Lower leg skin (tissue), 4 donors: ENCODE results near the gene CD36. TPM values are rescaled to one million over a fixed set of nuclear protein-coding genes. Genes with fewer than 3 reads are reported as not detected.

Source experiments
- DNase-seq, 2 donors: peaks; one replicate each; pipeline ENCODE4 v3.0.0-alpha.2; 2019; ENCODE audit warnings: low spot score in 2 of 2
- H3K4me3 ChIP-seq: fragments of 200-600 bp; sonication (generic); 2 replicates; pipeline ENCODE4 v1.5.1; 2017; ENCODE audit warnings: mild to moderate bottlenecking, low read depth; ENCODE audit not compliant: poor library complexity, severe bottlenecking
- POLR2A ChIP-seq, 2 donors: fragments of 450-650 bp; IDR thresholded peaks; one replicate each; pipeline ENCODE4 v1.6.1; 2016 to 2017; ENCODE audit warnings: antibody characterized with exemption in 2 of 2, mild to moderate bottlenecking in 1 of 2, moderate library complexity in 1 of 2
- WGBS, 2 donors: methylation state at CpG; one replicate each; pipeline ENCODE4 v1.1.5; 2018; 5-methylcytosine and 5-hydroxymethylcytosine counted together
- intact Hi-C: fragments of 100-400 bp; cut with DNase I; formaldehyde crosslinking; loops from one replicate; pipeline ENCODE4 v1.15.0; 2023; ENCODE audit warnings: low total_unique reads
- total RNA-seq, 4 donors: library from RNA; depleted of rRNA; stranded (reverse); fragments of >200 nt; gene quantifications; one replicate each; pipeline ENCODE4 v1.1.0, GENCODE V29; 2016
- TF ChIP-seq, protein P1 (sequence below), 3 donors: fragments of 450-650 bp; IDR thresholded peaks; one replicate each; pipeline ENCODE4 v1.5.1; 2016; ENCODE audit warnings: antibody characterized with exemption in 3 of 3, mild to moderate bottlenecking in 3 of 3, moderate library complexity in 2 of 3

The CD36 gene
- total RNA-seq, 4 donors from 2014 or later, result 31.3 to 140 (median 78.2) TPM

DNA sequence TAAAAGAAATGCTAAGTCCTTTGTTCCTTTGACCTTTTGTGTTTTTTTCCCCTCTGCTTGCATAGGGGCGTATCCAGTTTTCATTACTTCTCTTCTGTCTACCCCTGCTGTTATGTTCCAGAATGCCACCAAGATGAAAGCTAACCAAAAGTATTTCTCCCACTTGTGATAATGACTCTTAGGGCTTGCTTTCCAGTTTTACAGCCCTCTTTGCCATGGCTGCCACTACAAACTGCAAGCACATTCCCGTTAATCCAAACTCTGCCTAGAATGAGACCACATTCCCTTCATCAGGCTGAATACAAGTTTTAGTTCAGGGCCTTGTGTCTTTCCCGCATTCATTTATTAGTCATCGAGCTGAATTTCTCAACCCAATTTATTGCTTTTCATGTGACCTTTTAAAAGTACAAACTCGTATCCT, 23.6 kb upstream of the CD36 start:
- intact Hi-C loops, result no loop called here
- TF ChIP-seq, protein P1, sequence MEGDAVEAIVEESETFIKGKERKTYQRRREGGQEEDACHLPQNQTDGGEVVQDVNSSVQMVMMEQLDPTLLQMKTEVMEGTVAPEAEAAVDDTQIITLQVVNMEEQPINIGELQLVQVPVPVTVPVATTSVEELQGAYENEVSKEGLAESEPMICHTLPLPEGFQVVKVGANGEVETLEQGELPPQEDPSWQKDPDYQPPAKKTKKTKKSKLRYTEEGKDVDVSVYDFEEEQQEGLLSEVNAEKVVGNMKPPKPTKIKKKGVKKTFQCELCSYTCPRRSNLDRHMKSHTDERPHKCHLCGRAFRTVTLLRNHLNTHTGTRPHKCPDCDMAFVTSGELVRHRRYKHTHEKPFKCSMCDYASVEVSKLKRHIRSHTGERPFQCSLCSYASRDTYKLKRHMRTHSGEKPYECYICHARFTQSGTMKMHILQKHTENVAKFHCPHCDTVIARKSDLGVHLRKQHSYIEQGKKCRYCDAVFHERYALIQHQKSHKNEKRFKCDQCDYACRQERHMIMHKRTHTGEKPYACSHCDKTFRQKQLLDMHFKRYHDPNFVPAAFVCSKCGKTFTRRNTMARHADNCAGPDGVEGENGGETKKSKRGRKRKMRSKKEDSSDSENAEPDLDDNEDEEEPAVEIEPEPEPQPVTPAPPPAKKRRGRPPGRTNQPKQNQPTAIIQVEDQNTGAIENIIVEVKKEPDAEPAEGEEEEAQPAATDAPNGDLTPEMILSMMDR (IDR thresholded peaks at IDR 0.05), result no peak
- no peak for TF ChIP-seq POLR2A (IDR thresholded peaks at IDR 0.05)
- 54 to 58% methylated on average over 5 of the region's 5 CpGs for WGBS, 2 donors
- DNase-seq, result no peak
- H3K4me3 ChIP-seq, result no peak overlapping the region

DNA sequence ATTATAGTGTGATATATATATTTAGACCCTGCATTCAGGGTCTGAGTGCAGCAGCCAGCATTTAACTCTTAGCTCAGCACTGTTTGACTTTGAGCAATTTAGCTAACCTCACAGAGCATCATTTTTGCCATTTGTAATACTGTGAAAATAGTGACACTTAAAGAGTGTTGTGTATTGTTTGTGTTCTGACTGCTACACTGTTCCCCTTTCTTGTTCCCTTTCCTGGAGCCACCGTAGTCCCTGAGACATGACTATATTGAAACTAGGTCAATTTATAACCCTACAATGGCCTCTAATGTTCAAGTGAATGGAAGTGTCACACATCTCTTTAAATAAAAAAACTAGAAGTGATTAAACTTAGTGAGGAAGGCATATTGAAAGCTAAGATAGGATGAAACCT, 20.3 kb upstream of the CD36 start:
- TF ChIP-seq POLR2A (IDR thresholded peaks at IDR 0.05), result no peak
- TF ChIP-seq, protein P1 (IDR thresholded peaks at IDR 0.05), result no peak
- no peak for DNase-seq
- 23 to 83% methylated on average over 1 of the region's 1 CpG for WGBS, 2 donors

GRCh38 chr7:80619741-80620140, 18.7 kb upstream of the CD36 start:
- TF ChIP-seq, protein P1 (IDR thresholded peaks at IDR 0.05), result no peak
- no peak for TF ChIP-seq POLR2A (IDR thresholded peaks at IDR 0.05)
- intact Hi-C loops, result no loop called here

More for the DNA sequence above, 20.3 kb upstream of the CD36 start:
- intact Hi-C loops, result no loop called here
- H3K4me3 ChIP-seq, result no peak overlapping the region

GRCh38 chr7:80622541-80622940, 15.9 kb upstream of the CD36 start:
- no peak for TF ChIP-seq POLR2A (IDR thresholded peaks at IDR 0.05)
- TF ChIP-seq, protein P1 (IDR thresholded peaks at IDR 0.05), result no peak
- no peak for DNase-seq
- intact Hi-C loops, result no loop called here
- 9 to 20% methylated on average over 1 of the region's 1 CpG for WGBS, 2 donors
- no peak overlapping the region for H3K4me3 ChIP-seq

More at GRCh38 chr7:80619741-80620140, 18.7 kb upstream of the CD36 start:
- no peak for DNase-seq
- H3K4me3 ChIP-seq, result no peak overlapping the region

GRCh38 chr7:80623503-80624252, 14.8 kb upstream of the CD36 start:
- WGBS, 2 donors, result 67 to 78% methylated on average over 3 of the region's 3 CpGs
- no peak for DNase-seq
- no peak overlapping the region for H3K4me3 ChIP-seq
- no peak for TF ChIP-seq POLR2A (IDR thresholded peaks at IDR 0.05)
- TF ChIP-seq, protein P1 (IDR thresholded peaks at IDR 0.05), result no peak
- intact Hi-C loops, result no loop called here

DNA sequence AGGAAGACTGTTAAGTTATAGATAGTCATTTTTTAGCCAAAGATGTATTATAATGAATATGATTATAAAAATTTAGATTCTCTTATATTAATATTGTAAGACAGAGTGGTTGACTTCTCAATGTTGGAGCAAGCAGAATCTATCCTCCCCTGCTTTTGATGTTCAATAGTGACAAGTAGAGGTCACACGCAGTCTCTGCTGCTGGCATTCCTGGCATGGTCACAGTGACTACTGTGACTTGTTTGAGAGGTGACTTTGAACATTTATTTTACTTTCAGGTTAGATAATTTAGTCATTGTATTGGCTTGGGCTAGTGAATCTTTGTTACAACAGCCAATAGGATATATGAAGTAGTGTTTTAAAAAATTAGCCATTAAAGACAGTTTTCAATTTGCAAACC, 13.7 kb upstream of the CD36 start:
- TF ChIP-seq, protein P1 (IDR thresholded peaks at IDR 0.05), result no peak
- TF ChIP-seq POLR2A (IDR thresholded peaks at IDR 0.05), result no peak
- H3K4me3 ChIP-seq, result no peak overlapping the region
- 93 to 95% methylated on average over 1 of the region's 1 CpG for WGBS, 2 donors
- intact Hi-C loops, result no loop called here
- no peak for DNase-seq
